Measurements from ENCODE around the gene CA10.
A peak's percentile ranks its signal among the peaks of the same experiment; 100 is the strongest.

The CA10 gene

GRCh38 chr17:51652529-51652928 lies 506.0 kb downstream of the CA10 start:
- DNase-seq: no peak

- DNase-seq: no peak
These were observed 506.8 kb downstream of the CA10 start for GRCh38 chr17:51651513-51652298.

GRCh38 chr17:51650772-51651171 lies 507.7 kb downstream of the CA10 start:
- DNase-seq: no peak

- DNase-seq: no peak
These were observed 508.3 kb downstream of the CA10 start for GRCh38 chr17:51650202-51650601.

GRCh38 chr17:51647826-51648225 lies 510.7 kb downstream of the CA10 start:
- DNase-seq: no peak

- DNase-seq: no peak
These were observed 511.4 kb downstream of the CA10 start for GRCh38 chr17:51647067-51647466.

GRCh38 chr17:51646539-51646938 lies 512.0 kb downstream of the CA10 start:
- no peak for DNase-seq

GRCh38 chr17:51645056-51645455 lies 513.5 kb downstream of the CA10 start:
- DNase-seq: no peak

- no peak for DNase-seq
These were observed 514.6 kb downstream of the CA10 start for GRCh38 chr17:51643702-51644490.

GRCh38 chr17:51642029-51642428 lies 516.5 kb downstream of the CA10 start:
- DNase-seq: no peak

GRCh38 chr17:51640108-51640622 lies 518.3 kb downstream of the CA10 start:
- DNase-seq: peak in 1 of 56 donors; percentile 2

GRCh38 chr17:51638971-51639370 lies 519.5 kb downstream of the CA10 start:
- no peak for DNase-seq

GRCh38 chr17:51636291-51636690 lies 522.2 kb downstream of the CA10 start:
- DNase-seq: no peak

GRCh38 chr17:51630101-51630671 lies 528.3 kb downstream of the CA10 start:
- no peak for DNase-seq

GRCh38 chr17:51629232-51629631 lies 529.3 kb downstream of the CA10 start:
- DNase-seq: no peak

- no peak for DNase-seq
These were observed 530.7 kb downstream of the CA10 start for GRCh38 chr17:51627779-51628178.

GRCh38 chr17:51618476-51618875 lies 540.0 kb downstream of the CA10 start:
- no peak for DNase-seq

- peak in 11 of 56 donors; percentile 5 to 34 (median 15) for DNase-seq
These were observed 540.5 kb downstream of the CA10 start for GRCh38 chr17:51617986-51618385.

- no peak for DNase-seq
These were observed 545.3 kb downstream of the CA10 start for GRCh38 chr17:51613255-51613654.

- DNase-seq: no peak
These were observed 545.8 kb downstream of the CA10 start for GRCh38 chr17:51612692-51613091.

GRCh38 chr17:51611585-51611984 lies 546.9 kb downstream of the CA10 start:
- DNase-seq: peak in 4 of 56 donors; percentile 1 to 17 (median 6)

GRCh38 chr17:51610834-51611233 lies 547.7 kb downstream of the CA10 start:
- no peak for DNase-seq

Measured in nucleus accumbens (tissue), 56 donors.